Measurements from ENCODE around the gene CHMP1B.

- no peak for TF ChIP-seq CTCF (IDR thresholded peaks at IDR 0.05)
- no peak for TF ChIP-seq POLR2A (IDR thresholded peaks at IDR 0.05)
- no peak for TF ChIP-seq EP300 (IDR thresholded peaks at IDR 0.05)
Measured at GRCh38 chr18:11857177-11857887, 6.1 kb downstream of the CHMP1B start.
